Measurements from ENCODE around the gene ACP5.
A peak's percentile ranks its signal among the peaks of the same experiment; 100 is the strongest.

ACP5 gene

DNA sequence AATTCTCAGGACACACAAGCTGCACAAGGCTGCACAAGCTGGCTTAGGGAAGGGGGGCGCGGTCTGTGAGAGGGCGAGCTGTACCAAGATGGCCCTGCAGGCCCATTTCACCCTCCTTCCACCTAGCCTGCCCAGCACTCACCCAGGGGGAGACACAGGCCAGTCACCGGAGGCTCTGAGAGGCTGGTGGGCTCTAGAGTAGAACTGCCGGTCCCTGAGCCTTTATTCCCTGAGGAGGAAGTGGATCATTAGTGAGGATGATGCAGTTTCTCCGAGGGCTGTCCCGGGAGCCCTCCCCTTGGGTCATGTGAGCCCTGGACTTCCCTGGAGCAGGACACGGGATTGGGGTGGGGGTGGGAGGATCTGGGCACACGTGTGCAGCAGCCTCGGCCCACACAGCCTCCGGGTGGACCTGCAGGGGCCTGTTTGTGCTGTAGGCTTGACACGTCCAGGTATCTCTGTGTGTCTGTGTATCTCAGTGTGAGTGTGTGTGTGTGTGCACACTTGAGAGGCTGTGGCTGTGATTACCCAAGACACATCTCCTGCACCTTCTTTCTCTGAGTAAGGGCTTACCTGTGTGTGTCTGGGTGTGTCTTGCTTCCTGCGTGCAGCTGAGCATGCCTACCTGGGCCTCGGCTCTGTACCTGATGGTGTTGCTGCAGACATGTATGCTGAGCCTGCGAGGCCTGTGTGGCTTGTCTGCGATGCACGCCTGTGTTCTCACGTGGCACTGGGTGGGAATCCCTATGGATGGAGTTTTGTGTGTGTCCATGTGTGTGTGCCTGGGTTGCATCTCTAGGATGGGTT is at the start of gene ACP5:
ACP5 (minus strand) TSS at position 195 of the 807 bp plus-strand sequence. CDS start 328 bp downstream, outside the sequence.
- Histone ChIP-seq H3K4me3 (ENCODE audit: low read depth, low read length) (no peak within 1 kb of the TSS), H3K36me3 (ENCODE audit: control insufficient read depth in 2 of 2, insufficient read depth in 1 of 2, low read length in 2 of 2) (no peaks in the 10 kb centered on the region), H3K27ac (ENCODE audit: extremely low read depth, low read depth, low read length) (no peak within 1 kb of the TSS), H3K9me3 (ENCODE audit: control insufficient read depth, insufficient read depth, low read depth, low read length) (no peaks in the 10 kb centered on the region), H3K4me1 (ENCODE audit: control insufficient read depth, insufficient read depth, low read length) (no peaks in the 10 kb centered on the region)
- ChIA-PET CTCF (interaction anchor here (0.7 to 1.4 kb wide), 3 partner anchors 15 to 367 kb away, joined by 3 to 4 read pairs (median 3); no protein-coding TSS in a partner anchor), POLR2A (interaction anchor here (0.5 to 0.6 kb wide), 3 partner anchors 16 to 38 kb away, joined by 3 read pairs; no protein-coding TSS in a partner anchor)
- TF ChIP-seq ZFHX2 (tag by site-specific recombination; conservative IDR thresholded peaks at IDR 0.05) (peak; percentile 51), EGR2 (tag by site-specific recombination; IDR thresholded peaks at IDR 0.05; ENCODE audit: low read depth) (no peak), ZSCAN16 (tag by site-specific recombination; IDR thresholded peaks at IDR 0.05) (no peak), ZNF341 (tag by site-specific recombination; IDR thresholded peaks at IDR 0.05; ENCODE audit: low read depth) (peak; percentile 65), ZNF791 (tag by site-specific recombination; IDR thresholded peaks at IDR 0.05) (no peak)

DNA sequence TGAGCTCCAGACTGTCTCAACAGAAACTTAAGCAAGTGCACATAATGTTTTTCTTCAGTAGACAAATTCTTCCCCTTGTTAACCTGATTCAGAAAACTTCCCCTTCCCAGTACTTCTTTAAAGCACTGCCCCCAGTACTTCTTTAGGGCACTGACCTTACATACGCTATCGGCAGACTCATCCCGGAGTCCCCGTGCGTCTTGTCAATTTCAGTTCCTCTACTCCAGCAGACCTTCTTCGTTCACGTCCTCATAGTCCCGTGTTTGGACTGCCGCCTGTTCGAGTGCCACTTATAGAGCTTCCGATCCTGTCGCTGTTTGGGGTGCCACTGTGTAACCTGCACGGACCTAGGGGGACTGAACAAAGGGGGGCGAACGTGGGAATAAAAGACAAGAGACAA is 48.8 kb upstream of the ACP5 start:
- H3K9me3 ChIP-seq (ENCODE audit: control insufficient read depth, insufficient read depth, low read depth, low read length) = no peaks in the 10 kb centered on the region
- TF ChIP-seq SCRT1 (tag by site-specific recombination; IDR thresholded peaks at IDR 0.05; ENCODE audit: borderline replicate concordance) = no peak
- TF ChIP-seq, protein P1, sequence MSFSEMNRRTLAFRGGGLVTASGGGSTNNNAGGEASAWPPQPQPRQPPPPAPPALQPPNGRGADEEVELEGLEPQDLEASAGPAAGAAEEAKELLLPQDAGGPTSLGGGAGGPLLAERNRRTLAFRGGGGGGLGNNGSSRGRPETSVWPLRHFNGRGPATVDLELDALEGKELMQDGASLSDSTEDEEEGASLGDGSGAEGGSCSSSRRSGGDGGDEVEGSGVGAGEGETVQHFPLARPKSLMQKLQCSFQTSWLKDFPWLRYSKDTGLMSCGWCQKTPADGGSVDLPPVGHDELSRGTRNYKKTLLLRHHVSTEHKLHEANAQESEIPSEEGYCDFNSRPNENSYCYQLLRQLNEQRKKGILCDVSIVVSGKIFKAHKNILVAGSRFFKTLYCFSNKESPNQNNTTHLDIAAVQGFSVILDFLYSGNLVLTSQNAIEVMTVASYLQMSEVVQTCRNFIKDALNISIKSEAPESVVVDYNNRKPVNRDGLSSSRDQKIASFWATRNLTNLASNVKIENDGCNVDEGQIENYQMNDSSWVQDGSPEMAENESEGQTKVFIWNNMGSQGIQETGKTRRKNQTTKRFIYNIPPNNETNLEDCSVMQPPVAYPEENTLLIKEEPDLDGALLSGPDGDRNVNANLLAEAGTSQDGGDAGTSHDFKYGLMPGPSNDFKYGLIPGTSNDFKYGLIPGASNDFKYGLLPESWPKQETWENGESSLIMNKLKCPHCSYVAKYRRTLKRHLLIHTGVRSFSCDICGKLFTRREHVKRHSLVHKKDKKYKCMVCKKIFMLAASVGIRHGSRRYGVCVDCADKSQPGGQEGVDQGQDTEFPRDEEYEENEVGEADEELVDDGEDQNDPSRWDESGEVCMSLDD (tag by site-specific recombination; IDR thresholded peaks at IDR 0.05) = no peak
- H3K4me1 ChIP-seq (ENCODE audit: control insufficient read depth, insufficient read depth, low read length) = no peaks in the 10 kb centered on the region
- H3K36me3 ChIP-seq (ENCODE audit: control insufficient read depth in 2 of 2, insufficient read depth in 1 of 2, low read length in 2 of 2) = no peaks in the 10 kb centered on the region
- POLR2A ChIA-PET = no interaction called here
- no peak overlapping the region for H3K27ac ChIP-seq (ENCODE audit: extremely low read depth, low read depth, low read length)
- no peak overlapping the region for H3K4me3 ChIP-seq (ENCODE audit: low read depth, low read length)
- CTCF ChIA-PET = interaction anchor here (0.6 to 1.1 kb wide), 2 partner anchors 13 to 66 kb away, joined by 3 read pairs; no protein-coding TSS in a partner anchor

DNA sequence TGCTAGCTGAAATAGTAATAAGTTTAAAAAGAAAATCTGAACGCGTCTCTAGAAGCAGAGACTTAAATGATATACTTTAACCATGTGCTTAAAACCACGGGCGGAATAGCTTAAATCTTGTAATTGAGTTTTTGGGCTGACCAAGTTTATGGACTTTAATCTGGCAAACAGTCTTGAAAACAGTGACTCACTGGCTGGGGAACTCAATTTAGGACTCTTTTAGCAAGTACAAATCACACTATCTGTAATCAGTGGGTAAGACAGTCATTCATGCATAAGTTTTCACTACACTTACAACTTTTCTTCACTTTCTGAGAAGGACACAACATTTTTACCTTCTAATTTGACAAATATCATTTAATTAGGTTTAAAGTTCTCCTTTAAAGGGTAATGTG is 46.6 kb upstream of the ACP5 start:
- ChIA-PET CTCF (no interaction called here), POLR2A (interaction anchor here (0.6 kb wide), 1 partner anchor 14 kb away, joined by 3 read pairs; no protein-coding TSS in a partner anchor)
- H3K4me3 ChIP-seq (ENCODE audit: low read depth, low read length) = no peak overlapping the region
- H3K36me3 ChIP-seq (ENCODE audit: control insufficient read depth in 2 of 2, insufficient read depth in 1 of 2, low read length in 2 of 2) = peaks cover 10 to 21% of the 10 kb centered on the region in 2 experiments; a peak in 1 of 3 replicates
- no peaks in the 10 kb centered on the region for H3K4me1 ChIP-seq (ENCODE audit: control insufficient read depth, insufficient read depth, low read length)
- H3K9me3 ChIP-seq (ENCODE audit: control insufficient read depth, insufficient read depth, low read depth, low read length) = no peaks in the 10 kb centered on the region
- no peak overlapping the region for H3K27ac ChIP-seq (ENCODE audit: extremely low read depth, low read depth, low read length)
- TF ChIP-seq ZNF169 (tag by site-specific recombination; IDR thresholded peaks at IDR 0.05) = no peak
- TF ChIP-seq MYNN (tag by site-specific recombination; IDR thresholded peaks at IDR 0.05; ENCODE audit: borderline replicate concordance) = no peak
- no peak for TF ChIP-seq ZNF48 (tag by site-specific recombination; IDR thresholded peaks at IDR 0.05)
- no peak for TF ChIP-seq ZNF394 (tag by site-specific recombination; IDR thresholded peaks at IDR 0.05; ENCODE audit: borderline replicate concordance)
- TF ChIP-seq ZFP69B (tag by site-specific recombination; IDR thresholded peaks at IDR 0.05) = no peak
- no peak for TF ChIP-seq ZNF433 (tag by site-specific recombination; IDR thresholded peaks at IDR 0.05; ENCODE audit: low read depth)
- TF ChIP-seq, protein P2, sequence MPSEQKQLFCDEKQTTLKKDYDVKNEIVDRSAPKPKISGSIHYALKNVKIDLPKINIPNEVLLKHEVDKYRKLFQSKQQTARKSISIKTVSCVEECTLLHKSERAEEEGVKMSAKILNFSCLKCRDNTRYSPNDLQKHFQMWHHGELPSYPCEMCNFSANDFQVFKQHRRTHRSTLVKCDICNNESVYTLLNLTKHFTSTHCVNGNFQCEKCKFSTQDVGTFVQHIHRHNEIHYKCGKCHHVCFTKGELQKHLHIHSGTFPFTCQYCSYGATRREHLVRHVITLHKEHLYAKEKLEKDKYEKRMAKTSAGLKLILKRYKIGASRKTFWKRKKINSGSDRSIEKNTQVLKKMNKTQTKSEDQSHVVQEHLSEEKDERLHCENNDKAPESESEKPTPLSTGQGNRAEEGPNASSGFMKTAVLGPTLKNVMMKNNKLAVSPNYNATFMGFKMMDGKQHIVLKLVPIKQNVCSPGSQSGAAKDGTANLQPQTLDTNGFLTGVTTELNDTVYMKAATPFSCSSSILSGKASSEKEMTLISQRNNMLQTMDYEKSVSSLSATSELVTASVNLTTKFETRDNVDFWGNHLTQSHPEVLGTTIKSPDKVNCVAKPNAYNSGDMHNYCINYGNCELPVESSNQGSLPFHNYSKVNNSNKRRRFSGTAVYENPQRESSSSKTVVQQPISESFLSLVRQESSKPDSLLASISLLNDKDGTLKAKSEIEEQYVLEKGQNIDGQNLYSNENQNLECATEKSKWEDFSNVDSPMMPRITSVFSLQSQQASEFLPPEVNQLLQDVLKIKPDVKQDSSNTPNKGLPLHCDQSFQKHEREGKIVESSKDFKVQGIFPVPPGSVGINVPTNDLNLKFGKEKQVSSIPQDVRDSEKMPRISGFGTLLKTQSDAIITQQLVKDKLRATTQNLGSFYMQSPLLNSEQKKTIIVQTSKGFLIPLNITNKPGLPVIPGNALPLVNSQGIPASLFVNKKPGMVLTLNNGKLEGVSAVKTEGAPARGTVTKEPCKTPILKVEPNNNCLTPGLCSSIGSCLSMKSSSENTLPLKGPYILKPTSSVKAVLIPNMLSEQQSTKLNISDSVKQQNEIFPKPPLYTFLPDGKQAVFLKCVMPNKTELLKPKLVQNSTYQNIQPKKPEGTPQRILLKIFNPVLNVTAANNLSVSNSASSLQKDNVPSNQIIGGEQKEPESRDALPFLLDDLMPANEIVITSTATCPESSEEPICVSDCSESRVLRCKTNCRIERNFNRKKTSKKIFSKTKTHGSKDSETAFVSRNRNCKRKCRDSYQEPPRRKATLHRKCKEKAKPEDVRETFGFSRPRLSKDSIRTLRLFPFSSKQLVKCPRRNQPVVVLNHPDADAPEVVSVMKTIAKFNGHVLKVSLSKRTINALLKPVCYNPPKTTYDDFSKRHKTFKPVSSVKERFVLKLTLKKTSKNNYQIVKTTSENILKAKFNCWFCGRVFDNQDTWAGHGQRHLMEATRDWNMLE (tag by site-specific recombination; conservative IDR thresholded peaks at IDR 0.05; ENCODE audit: low read depth) = no peak
- TF ChIP-seq, protein P3, sequence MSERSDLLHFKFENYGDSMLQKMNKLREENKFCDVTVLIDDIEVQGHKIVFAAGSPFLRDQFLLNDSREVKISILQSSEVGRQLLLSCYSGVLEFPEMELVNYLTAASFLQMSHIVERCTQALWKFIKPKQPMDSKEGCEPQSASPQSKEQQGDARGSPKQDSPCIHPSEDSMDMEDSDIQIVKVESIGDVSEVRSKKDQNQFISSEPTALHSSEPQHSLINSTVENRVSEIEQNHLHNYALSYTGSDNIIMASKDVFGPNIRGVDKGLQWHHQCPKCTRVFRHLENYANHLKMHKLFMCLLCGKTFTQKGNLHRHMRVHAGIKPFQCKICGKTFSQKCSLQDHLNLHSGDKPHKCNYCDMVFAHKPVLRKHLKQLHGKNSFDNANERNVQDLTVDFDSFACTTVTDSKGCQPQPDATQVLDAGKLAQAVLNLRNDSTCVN (tag by site-specific recombination; optimal IDR thresholded peaks at IDR 0.05) = no peak
- no peak for TF ChIP-seq OVOL3 (tag by site-specific recombination; IDR thresholded peaks at IDR 0.05)
- no peak for TF ChIP-seq SCRT2 (tag by site-specific recombination; IDR thresholded peaks at IDR 0.05)
- TF ChIP-seq, protein P4, sequence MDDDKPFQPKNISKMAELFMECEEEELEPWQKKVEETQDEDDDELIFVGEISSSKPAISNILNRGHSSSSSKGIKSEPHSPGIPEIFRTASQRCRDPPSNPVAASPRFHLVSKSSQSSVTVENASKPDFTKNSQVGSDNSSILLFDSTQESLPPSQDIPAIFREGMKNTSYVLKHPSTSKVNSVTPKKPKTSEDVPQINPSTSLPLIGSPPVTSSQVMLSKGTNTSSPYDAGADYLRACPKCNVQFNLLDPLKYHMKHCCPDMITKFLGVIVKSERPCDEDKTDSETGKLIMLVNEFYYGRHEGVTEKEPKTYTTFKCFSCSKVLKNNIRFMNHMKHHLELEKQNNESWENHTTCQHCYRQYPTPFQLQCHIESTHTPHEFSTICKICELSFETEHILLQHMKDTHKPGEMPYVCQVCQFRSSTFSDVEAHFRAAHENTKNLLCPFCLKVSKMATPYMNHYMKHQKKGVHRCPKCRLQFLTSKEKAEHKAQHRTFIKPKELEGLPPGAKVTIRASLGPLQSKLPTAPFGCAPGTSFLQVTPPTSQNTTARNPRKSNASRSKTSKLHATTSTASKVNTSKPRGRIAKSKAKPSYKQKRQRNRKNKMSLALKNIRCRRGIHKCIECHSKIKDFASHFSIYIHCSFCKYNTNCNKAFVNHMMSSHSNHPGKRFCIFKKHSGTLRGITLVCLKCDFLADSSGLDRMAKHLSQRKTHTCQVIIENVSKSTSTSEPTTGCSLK (tag by site-specific recombination; IDR thresholded peaks at IDR 0.05) = no peak
- TF ChIP-seq ZNF626 (tag by site-specific recombination; IDR thresholded peaks at IDR 0.05) = no peak
